Measurements from ENCODE around the gene SLC22A23.

DNA sequence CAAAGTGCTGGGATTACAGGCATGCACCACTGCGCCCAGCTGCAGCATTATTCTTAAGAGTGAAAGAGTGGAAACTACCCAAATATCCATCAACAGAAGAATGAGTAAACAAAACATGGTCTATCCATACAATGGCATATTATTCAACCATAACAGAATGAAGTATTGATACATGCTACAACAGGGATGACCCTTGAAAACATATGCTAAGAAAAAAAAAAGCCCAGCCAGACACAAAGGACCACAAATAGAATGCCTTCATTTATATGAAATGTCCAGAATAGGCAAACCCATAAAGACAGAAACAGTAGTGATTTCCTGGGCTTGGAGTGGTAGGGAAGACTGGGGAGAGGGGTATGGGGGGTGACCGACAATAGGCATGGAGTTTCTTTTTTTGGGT lies 236.5 kb downstream of the SLC22A23 start:
- TF ChIP-seq, protein P1, sequence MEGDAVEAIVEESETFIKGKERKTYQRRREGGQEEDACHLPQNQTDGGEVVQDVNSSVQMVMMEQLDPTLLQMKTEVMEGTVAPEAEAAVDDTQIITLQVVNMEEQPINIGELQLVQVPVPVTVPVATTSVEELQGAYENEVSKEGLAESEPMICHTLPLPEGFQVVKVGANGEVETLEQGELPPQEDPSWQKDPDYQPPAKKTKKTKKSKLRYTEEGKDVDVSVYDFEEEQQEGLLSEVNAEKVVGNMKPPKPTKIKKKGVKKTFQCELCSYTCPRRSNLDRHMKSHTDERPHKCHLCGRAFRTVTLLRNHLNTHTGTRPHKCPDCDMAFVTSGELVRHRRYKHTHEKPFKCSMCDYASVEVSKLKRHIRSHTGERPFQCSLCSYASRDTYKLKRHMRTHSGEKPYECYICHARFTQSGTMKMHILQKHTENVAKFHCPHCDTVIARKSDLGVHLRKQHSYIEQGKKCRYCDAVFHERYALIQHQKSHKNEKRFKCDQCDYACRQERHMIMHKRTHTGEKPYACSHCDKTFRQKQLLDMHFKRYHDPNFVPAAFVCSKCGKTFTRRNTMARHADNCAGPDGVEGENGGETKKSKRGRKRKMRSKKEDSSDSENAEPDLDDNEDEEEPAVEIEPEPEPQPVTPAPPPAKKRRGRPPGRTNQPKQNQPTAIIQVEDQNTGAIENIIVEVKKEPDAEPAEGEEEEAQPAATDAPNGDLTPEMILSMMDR (IDR thresholded peaks at IDR 0.05), result no peak
- no peak for TF ChIP-seq POLR2AphosphoS5 (IDR thresholded peaks at IDR 0.05)
